Immature natural killer cell (primary cell): Measurements from ENCODE around the gene ARHGAP15. TPM values are rescaled to one million over a fixed set of nuclear protein-coding genes. Genes with fewer than 3 reads are reported as not detected.
A peak's percentile ranks its signal among the peaks of the same experiment; 100 is the strongest.

Experiments
- DNase-seq, 3 donors: peaks; one replicate each; pipeline ENCODE4 v3.0.0; 2022; ENCODE audit warnings: mixed read lengths in 1 of 3
- H3K27ac Mint-ChIP-seq, 6 donors: one replicate each; pipeline ENCODE4 v1.8.0; 2020; ENCODE audit warnings: mixed read lengths in 6 of 6, mild to moderate bottlenecking in 5 of 6, inconsistent platforms in 4 of 6, moderate library complexity in 3 of 6
- H3K27me3 Mint-ChIP-seq, 3 donors: one replicate each; pipeline ENCODE4 v1.8.0; 2020 to 2021; ENCODE audit warnings: low read depth in 3 of 3, mild to moderate bottlenecking in 3 of 3, mixed read lengths in 3 of 3, moderate library complexity in 3 of 3, inconsistent platforms in 1 of 3
- H3K36me3 Mint-ChIP-seq, 3 donors: one replicate each; pipeline ENCODE4 v1.8.0; 2020; ENCODE audit warnings: mixed read lengths in 3 of 3, inconsistent platforms in 2 of 3, mild to moderate bottlenecking in 2 of 3
- H3K4me1 Mint-ChIP-seq, 2 donors: one replicate each; pipeline ENCODE4 v1.8.0; 2020; ENCODE audit warnings: inconsistent platforms in 2 of 2, mild to moderate bottlenecking in 2 of 2, mixed read lengths in 2 of 2, moderate library complexity in 1 of 2
- H3K4me3 Mint-ChIP-seq, 5 donors: one replicate each; pipeline ENCODE4 v1.8.0; 2020; ENCODE audit warnings: mild to moderate bottlenecking in 5 of 5, mixed read lengths in 5 of 5, inconsistent platforms in 3 of 5, moderate library complexity in 3 of 5
- H3K9me3 Mint-ChIP-seq, 6 donors: one replicate each; pipeline ENCODE4 v1.8.0; 2020; ENCODE audit warnings: mild to moderate bottlenecking in 6 of 6, mixed read lengths in 6 of 6, inconsistent platforms in 4 of 6, moderate library complexity in 3 of 6
- polyA plus RNA-seq, 3 donors: library from polyadenylated mRNA; unstranded; fragments of 300-500 nt; fragmentation: Illumina TruSeq; gene quantifications; one replicate each; pipeline ENCODE4 v1.2.3, GENCODE V29; 2021

The ARHGAP15 gene
- polyA plus RNA-seq, 3 donors from 2014 or later: 107 to 168 (median 150) TPM

- H3K9me3 Mint-ChIP-seq: no peaks in the 10 kb centered on the region
- H3K36me3 Mint-ChIP-seq: peaks cover 8 to 13% (median 12%) of the 10 kb centered on the region in 3 donors
These were observed 472.6 kb downstream of the ARHGAP15 start for GRCh38 chr2:143601828-143602227.

GRCh38 chr2:143603035-143603655, 473.9 kb downstream of the ARHGAP15 start:
- Mint-ChIP-seq H3K9me3 (no peaks in the 10 kb centered on the region), H3K27ac (no peak overlapping the region), H3K27me3 (peaks cover 2% of the 10 kb centered on the region in 3 donors), H3K4me1 (peaks cover 9 to 34% of the 10 kb centered on the region in 2 donors), H3K36me3 (peaks cover 13 to 15% (median 13%) of the 10 kb centered on the region in 3 donors), H3K4me3 (no peak overlapping the region)
- no peak for DNase-seq

More at GRCh38 chr2:143601828-143602227, 472.6 kb downstream of the ARHGAP15 start:
- H3K4me1 Mint-ChIP-seq: peaks cover 4 to 21% of the 10 kb centered on the region in 2 donors
- H3K4me3 Mint-ChIP-seq: no peak overlapping the region
- DNase-seq: no peak
- peaks cover 2% of the 10 kb centered on the region in 3 donors for H3K27me3 Mint-ChIP-seq
- no peak overlapping the region for H3K27ac Mint-ChIP-seq

DNA sequence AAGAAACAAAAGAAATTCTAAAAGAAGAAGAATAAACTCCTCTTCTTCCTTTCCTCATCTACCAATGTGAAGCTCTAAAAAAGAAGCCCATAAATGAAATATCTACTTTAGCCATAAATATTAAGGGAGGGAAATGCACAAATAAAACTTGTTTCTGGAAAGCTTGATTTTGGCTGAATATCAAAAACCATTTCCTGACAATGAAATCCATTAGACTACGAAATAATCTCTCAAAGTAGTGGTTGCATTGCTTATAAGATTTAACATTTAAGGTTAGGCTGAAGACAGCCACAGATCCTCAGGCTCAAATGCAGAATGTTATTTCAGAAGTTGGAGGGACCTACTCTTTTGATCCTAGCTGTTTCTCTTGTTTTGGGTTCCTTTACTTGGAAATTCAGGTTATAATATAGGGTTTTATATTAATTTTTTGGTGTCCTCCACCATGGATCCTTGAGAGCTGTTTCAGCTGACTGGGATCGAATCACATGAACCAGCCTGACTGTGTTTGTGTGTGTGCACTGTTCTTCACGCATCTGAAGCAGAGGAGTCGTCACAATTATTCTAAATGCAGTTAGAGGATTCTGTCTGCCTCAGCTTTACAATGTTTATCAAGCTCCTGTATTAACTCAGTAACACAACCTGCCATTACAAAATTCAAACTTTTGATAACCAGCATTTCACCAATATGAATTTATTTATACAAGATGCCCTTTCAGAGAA, 474.8 kb downstream of the ARHGAP15 start:
- Mint-ChIP-seq H3K4me3 (no peak overlapping the region), H3K27ac (peak overlapping the region in 1 of 6 donors; percentile 12), H3K27me3 (peaks cover 0 to 2% (median 0%) of the 10 kb centered on the region in 3 donors), H3K9me3 (no peaks in the 10 kb centered on the region), H3K36me3 (peaks cover 13 to 16% (median 13%) of the 10 kb centered on the region in 3 donors), H3K4me1 (peaks cover 9 to 37% of the 10 kb centered on the region in 2 donors)
- DNase-seq: no peak

DNA sequence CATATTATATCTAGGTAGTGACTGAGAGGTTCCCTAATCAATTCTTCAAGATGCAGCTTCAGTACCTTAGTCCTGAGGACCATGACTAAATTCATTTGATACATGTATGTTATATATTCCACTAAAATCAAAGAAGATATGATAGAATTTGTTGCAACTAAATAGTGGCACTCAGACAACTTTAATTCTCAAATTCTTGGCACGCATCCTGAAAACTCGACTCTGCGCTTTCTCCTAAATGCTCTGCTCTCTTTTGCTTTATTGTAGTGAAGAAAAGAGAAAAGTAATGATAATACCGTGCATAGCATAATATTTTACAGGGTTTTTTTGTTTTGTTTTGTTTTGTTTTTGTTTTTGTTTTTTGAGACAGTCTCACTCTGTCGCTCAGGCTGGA, 475.3 kb downstream of the ARHGAP15 start:
- H3K36me3 Mint-ChIP-seq: peaks cover 13 to 16% (median 13%) of the 10 kb centered on the region in 3 donors
- H3K9me3 Mint-ChIP-seq: no peaks in the 10 kb centered on the region
- H3K27me3 Mint-ChIP-seq: peaks cover 0 to 2% (median 0%) of the 10 kb centered on the region in 3 donors
- H3K27ac Mint-ChIP-seq: no peak overlapping the region
- H3K4me1 Mint-ChIP-seq: peaks cover 9 to 37% of the 10 kb centered on the region in 2 donors
- DNase-seq: no peak
- H3K4me3 Mint-ChIP-seq: no peak overlapping the region

GRCh38 chr2:143607231-143608062, 478.2 kb downstream of the ARHGAP15 start:
- no peak for DNase-seq
- peaks cover 4 to 16% (median 12%) of the 10 kb centered on the region in 3 donors for H3K36me3 Mint-ChIP-seq
- H3K27ac Mint-ChIP-seq: peak overlapping the region in 2 of 6 donors; percentile 27 to 54
- H3K4me3 Mint-ChIP-seq: no peak overlapping the region
- peaks cover 9 to 40% of the 10 kb centered on the region in 2 donors for H3K4me1 Mint-ChIP-seq
- no peaks in the 10 kb centered on the region for H3K9me3 Mint-ChIP-seq
- H3K27me3 Mint-ChIP-seq: peaks cover 0 to 1% (median 0%) of the 10 kb centered on the region in 3 donors

DNA sequence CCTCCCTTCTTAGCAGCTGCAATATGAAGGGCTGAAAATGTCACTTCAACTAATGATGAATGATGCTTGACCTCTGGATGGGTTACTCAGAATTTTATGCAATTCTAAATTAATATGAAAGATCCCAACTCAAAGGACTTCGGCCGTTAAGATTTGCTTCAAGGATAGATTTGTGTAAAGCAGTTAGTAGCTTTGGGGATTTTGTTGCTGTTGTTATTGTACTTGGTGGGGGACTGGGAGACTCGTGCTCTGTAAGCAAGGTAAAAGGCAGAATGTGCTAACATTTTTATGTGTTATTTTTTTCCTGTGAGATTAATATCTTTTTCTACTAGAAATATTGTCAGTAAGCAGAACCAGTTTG, 478.8 kb downstream of the ARHGAP15 start:
- Mint-ChIP-seq H3K9me3 (no peaks in the 10 kb centered on the region), H3K4me1 (peaks cover 9 to 36% of the 10 kb centered on the region in 2 donors), H3K27me3 (peaks cover 0 to 1% (median 0%) of the 10 kb centered on the region in 3 donors), H3K4me3 (no peak overlapping the region), H3K36me3 (peaks cover 4 to 16% (median 8%) of the 10 kb centered on the region in 3 donors), H3K27ac (no peak overlapping the region)
- no peak for DNase-seq

DNA sequence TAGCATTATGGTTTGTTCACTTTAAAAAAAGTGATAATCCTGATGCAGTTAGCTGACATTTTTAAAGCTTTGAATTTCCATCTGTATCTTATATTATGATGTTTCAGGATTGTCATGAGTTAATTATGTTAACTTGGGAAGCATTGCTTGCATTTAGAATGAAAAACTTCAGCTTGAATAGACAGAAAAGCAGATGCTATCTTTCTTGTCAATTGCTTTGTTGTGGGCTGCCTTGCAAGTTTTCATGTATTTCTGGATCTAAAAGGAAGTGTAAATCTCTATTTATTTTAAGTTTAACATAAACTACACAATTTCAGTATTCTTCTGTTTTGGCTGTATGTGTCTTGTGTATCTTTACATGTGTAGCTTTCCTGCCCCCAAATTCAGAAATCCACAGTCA, 479.5 kb downstream of the ARHGAP15 start:
- no peaks in the 10 kb centered on the region for H3K9me3 Mint-ChIP-seq
- peaks cover 1 to 20% (median 12%) of the 10 kb centered on the region in 3 donors for H3K36me3 Mint-ChIP-seq
- H3K27ac Mint-ChIP-seq: no peak overlapping the region
- peaks cover 0 to 1% (median 0%) of the 10 kb centered on the region in 3 donors for H3K27me3 Mint-ChIP-seq
- DNase-seq: no peak
- peaks cover 12 to 34% of the 10 kb centered on the region in 2 donors for H3K4me1 Mint-ChIP-seq
- no peak overlapping the region for H3K4me3 Mint-ChIP-seq

DNA sequence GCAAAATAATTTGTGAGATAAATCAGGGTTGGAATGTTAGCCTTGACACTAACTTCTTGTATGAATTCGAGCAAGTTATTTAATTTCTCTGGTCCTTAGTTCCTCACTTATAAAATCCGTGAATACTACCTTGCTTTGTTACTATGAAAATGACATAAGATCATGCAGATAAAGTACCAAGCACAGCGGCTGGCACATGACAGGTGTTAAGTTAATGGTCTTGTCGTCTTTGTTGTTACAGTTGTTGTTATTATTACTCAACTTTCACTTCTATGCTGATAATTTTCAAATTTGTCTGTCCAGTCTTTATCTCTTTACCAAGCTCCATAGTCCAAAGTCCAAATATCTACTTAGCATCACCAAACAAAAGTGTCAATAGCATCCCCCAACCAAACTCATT, 482.1 kb downstream of the ARHGAP15 start:
- H3K9me3 Mint-ChIP-seq: no peaks in the 10 kb centered on the region
- H3K27me3 Mint-ChIP-seq: peaks cover 0 to 1% (median 0%) of the 10 kb centered on the region in 3 donors
- peaks cover 4 to 23% (median 12%) of the 10 kb centered on the region in 3 donors for H3K36me3 Mint-ChIP-seq
- no peak overlapping the region for H3K4me3 Mint-ChIP-seq
- H3K4me1 Mint-ChIP-seq: peaks cover 22 to 48% of the 10 kb centered on the region in 2 donors
- no peak overlapping the region for H3K27ac Mint-ChIP-seq
- DNase-seq: no peak

- Mint-ChIP-seq H3K27ac (no peak overlapping the region), H3K4me1 (peaks cover 14 to 41% of the 10 kb centered on the region in 2 donors), H3K27me3 (no peaks in the 10 kb centered on the region)
These were observed 486.3 kb downstream of the ARHGAP15 start for GRCh38 chr2:143615562-143615961.

DNA sequence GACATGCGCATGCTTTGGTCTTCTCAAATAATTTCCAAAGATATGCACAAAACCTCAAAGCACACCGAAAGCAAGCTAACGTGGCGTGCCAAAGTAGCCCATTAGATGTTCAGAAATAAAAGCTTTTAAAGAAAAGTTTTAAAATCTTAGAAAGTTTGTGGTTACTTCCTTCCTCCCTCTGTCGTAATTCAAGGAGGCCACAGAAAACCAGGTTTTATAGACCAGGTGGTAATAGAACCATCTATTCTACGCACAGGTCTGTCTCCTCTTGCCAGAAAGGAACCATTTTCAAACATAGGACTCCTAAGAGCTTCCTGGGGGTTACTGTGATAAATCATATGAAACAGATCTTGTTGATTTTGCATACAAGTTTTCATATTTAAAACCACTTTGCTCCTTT, 487.2 kb downstream of the ARHGAP15 start:
- Mint-ChIP-seq H3K27me3 (no peaks in the 10 kb centered on the region), H3K4me3 (no peak overlapping the region), H3K36me3 (peaks cover 8 to 17% (median 11%) of the 10 kb centered on the region in 3 donors), H3K9me3 (no peaks in the 10 kb centered on the region), H3K27ac (peak overlapping the region in 1 of 6 donors; percentile 4), H3K4me1 (peaks cover 14 to 36% of the 10 kb centered on the region in 2 donors)
- DNase-seq: no peak

More at GRCh38 chr2:143615562-143615961, 486.3 kb downstream of the ARHGAP15 start:
- no peak overlapping the region for H3K4me3 Mint-ChIP-seq
- H3K9me3 Mint-ChIP-seq: no peaks in the 10 kb centered on the region
- H3K36me3 Mint-ChIP-seq: peaks cover 8 to 22% (median 11%) of the 10 kb centered on the region in 3 donors
- DNase-seq: no peak

GRCh38 chr2:143617803-143618415, 488.7 kb downstream of the ARHGAP15 start:
- H3K27me3 Mint-ChIP-seq: no peaks in the 10 kb centered on the region
- DNase-seq: no peak
- no peak overlapping the region for H3K27ac Mint-ChIP-seq
- no peaks in the 10 kb centered on the region for H3K9me3 Mint-ChIP-seq
- peaks cover 14 to 32% of the 10 kb centered on the region in 2 donors for H3K4me1 Mint-ChIP-seq
- H3K36me3 Mint-ChIP-seq: peaks cover 11 to 13% (median 11%) of the 10 kb centered on the region in 3 donors
- no peak overlapping the region for H3K4me3 Mint-ChIP-seq

- H3K27ac Mint-ChIP-seq: no peak overlapping the region
- peaks cover 37 to 43% (median 38%) of the 10 kb centered on the region in 3 donors for H3K36me3 Mint-ChIP-seq
- no peak for DNase-seq
- peaks cover 3 to 14% of the 10 kb centered on the region in 2 donors for H3K4me1 Mint-ChIP-seq
- H3K9me3 Mint-ChIP-seq: peaks cover 0 to 2% (median 0%) of the 10 kb centered on the region in 6 donors
- no peaks in the 10 kb centered on the region for H3K27me3 Mint-ChIP-seq
- no peak overlapping the region for H3K4me3 Mint-ChIP-seq
These were observed 492.9 kb downstream of the ARHGAP15 start for GRCh38 chr2:143622106-143622505.

DNA sequence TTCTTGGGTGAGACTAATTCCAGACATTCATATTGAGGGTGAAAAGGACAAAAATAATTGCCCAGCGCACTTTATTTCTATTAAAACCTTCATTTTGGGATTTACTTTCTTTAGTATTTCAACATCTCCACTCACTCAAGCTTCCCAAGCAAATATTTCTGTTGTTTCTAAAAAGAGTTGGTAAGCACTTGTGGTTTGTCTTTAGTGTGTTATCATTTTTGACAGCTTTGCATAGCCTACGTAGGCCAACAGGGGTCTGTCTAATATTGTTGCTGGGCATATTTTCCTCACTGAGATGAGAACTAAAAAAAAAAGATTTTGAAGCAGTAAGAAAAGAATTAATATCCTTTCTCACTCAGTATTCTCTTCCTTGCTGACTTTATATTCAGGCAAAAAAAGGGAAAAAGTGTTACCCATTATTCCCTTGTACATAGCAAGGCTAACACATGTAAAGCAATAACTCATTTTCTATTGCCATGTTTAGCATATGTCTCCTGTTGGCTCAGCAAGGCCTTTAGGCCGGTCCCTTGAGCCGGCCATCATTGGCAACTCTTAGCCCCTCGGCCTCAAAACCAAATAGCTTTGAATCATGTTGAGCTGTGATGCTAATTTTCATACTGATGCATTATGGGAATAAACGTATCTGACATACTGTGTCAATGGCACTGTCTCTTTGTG, 494.2 kb downstream of the ARHGAP15 start:
- no peak overlapping the region for H3K4me3 Mint-ChIP-seq
- H3K27ac Mint-ChIP-seq: no peak overlapping the region
- peaks cover 0 to 2% (median 0%) of the 10 kb centered on the region in 3 donors for H3K27me3 Mint-ChIP-seq
- peaks cover 47 to 52% (median 48%) of the 10 kb centered on the region in 3 donors for H3K36me3 Mint-ChIP-seq
- DNase-seq: no peak
- H3K4me1 Mint-ChIP-seq: peaks cover 3 to 11% of the 10 kb centered on the region in 2 donors
- peaks cover 0 to 2% (median 0%) of the 10 kb centered on the region in 6 donors for H3K9me3 Mint-ChIP-seq
